Measurements from ENCODE around the gene ANKS3. TPM values are rescaled to one million over a fixed set of nuclear protein-coding genes. Genes with fewer than 3 reads are reported as not detected.

The ANKS3 gene
- total and polyA plus RNA-seq, 2 donors (not counting 3 experiments of a cell fraction or from before 2014, with no cell fraction given): 13.9 to 24.0 TPM

- no peak for DNase-seq (ENCODE audit: low read depth, low spot score)
- ChIA-PET POLR2A (no interaction called here), CTCF (interaction anchor here (1.7 kb wide), 1 partner anchor 10 kb away, joined by 7 read pairs; no protein-coding TSS in a partner anchor)
- no peak overlapping the region for H2AFZ ChIP-seq (ENCODE audit: low read depth, low read length)
- dilution Hi-C loops (cut with MboI; ENCODE audit: extremely low pct_ligation_motif_present, low sequenced_read_pairs): no loop called here
- FAIRE-seq: no peak
- no peaks in the 10 kb centered on the region for H3K9me3 ChIP-seq (replicated peaks; ENCODE audit: control insufficient read depth, insufficient read depth, low read length)
- intact Hi-C loops (cut with micrococcal nuclease): no loop called here
- no peak overlapping the region for H3K27ac ChIP-seq (ENCODE audit: insufficient read depth, low read depth, low read length)
- H3K9ac ChIP-seq (replicated peaks; ENCODE audit: extremely low read depth, insufficient read depth, low read length): no peak overlapping the region
- no peaks in the 10 kb centered on the region for H3K27me3 ChIP-seq (ENCODE audit: control insufficient read depth in 2 of 2, insufficient read depth in 2 of 2, low read length in 2 of 2)
- no peaks in the 10 kb centered on the region for H3K4me1 ChIP-seq (ENCODE audit: control insufficient read depth, extremely low read depth, insufficient read depth, low read length)
- no peaks in the 10 kb centered on the region for H3K79me2 ChIP-seq (ENCODE audit: control insufficient read depth, insufficient read depth, low read length)
- no peaks in the 10 kb centered on the region for H3K9me1 ChIP-seq (replicated peaks; ENCODE audit: control insufficient read depth, extremely low read depth, insufficient read depth, low read length)
- TF ChIP-seq POLR2A (IDR thresholded peaks at IDR 0.05; ENCODE audit: low read depth, low read length): no peak
- no peak for TF ChIP-seq JUN (IDR thresholded peaks at IDR 0.05; ENCODE audit: borderline replicate concordance, insufficient read depth, insufficient read length, low read depth)
- no peak for TF ChIP-seq CTCF (IDR thresholded peaks at IDR 0.05; ENCODE audit: extremely low read depth in 1 of 2, insufficient read depth in 1 of 2, low read depth in 1 of 2, low read length in 2 of 2)
- no peak for TF ChIP-seq POLR2AphosphoS5 (IDR thresholded peaks at IDR 0.05; ENCODE audit: insufficient read depth, low read depth, low read length)
- TF ChIP-seq MAX (IDR thresholded peaks at IDR 0.05; ENCODE audit: insufficient read depth, insufficient read length): no peak
- TF ChIP-seq MYC (IDR thresholded peaks at IDR 0.05; ENCODE audit: low read depth, low read length): no peak
- no peak for TF ChIP-seq EZH2 (IDR thresholded peaks at IDR 0.05; ENCODE audit: borderline replicate concordance, low read depth, low read length, severe bottlenecking)
- TF ChIP-seq FOS (IDR thresholded peaks at IDR 0.05; ENCODE audit: borderline replicate concordance, insufficient read depth, low read length): no peak
- no peak for TF ChIP-seq GATA2 (IDR thresholded peaks at IDR 0.05; ENCODE audit: insufficient read depth, insufficient read length, low read depth, low read length)
- H3K36me3 ChIP-seq (ENCODE audit: control insufficient read depth in 2 of 2, extremely low read depth in 1 of 2, insufficient read depth in 2 of 2, low read length in 2 of 2): peaks cover 4 to 46% of the 10 kb centered on the region in 2 experiments
- H3K4me2 ChIP-seq (ENCODE audit: insufficient read depth, low read length): no peak overlapping the region
- H3K4me3 ChIP-seq (replicated peaks in 1 of 3; ENCODE audit: insufficient read depth in 1 of 3, low read depth in 1 of 3, low read length in 3 of 3): no peak overlapping the region
- BruUV-seq (replicated peaks): no TSS peak
- H4K20me1 ChIP-seq (replicated peaks; ENCODE audit: control insufficient read depth, extremely low read depth, insufficient read depth, low read length): no peaks in the 10 kb centered on the region
Observed at GRCh38 chr16:4681471-4682083, 52.5 kb downstream of the ANKS3 start.
